Fibroblast of villous mesenchyme (primary cell): ENCODE results near the gene DNAH2. TPM values are rescaled to one million over a fixed set of nuclear protein-coding genes. Genes with fewer than 3 reads are reported as not detected.

Experiments used
- DNase-seq: peaks from one replicate; pipeline ENCODE4 v3.0.0-alpha.2; 2010; ENCODE audit warnings: low read depth
- H3K4me3 ChIP-seq: 2 replicates; pipeline ENCODE4 v1.5.1; 2011; ENCODE audit warnings: low read depth, mild to moderate bottlenecking, low read length
- total RNA-seq: library from RNA; depleted of rRNA; stranded (reverse); fragments of >200 nt; gene quantifications from 2 replicates; pipeline ENCODE4 v1.2.3, GENCODE V29; 2012
- TF ChIP-seq, protein P1 (sequence below): IDR thresholded peaks from 2 replicates; pipeline ENCODE4 v1.5.1; 2012; ENCODE audit warnings: low read depth, mild to moderate bottlenecking, low read length; ENCODE audit not compliant: insufficient read depth

The DNAH2 gene
- total RNA-seq, 1 donor, result 0.43 TPM

DNA sequence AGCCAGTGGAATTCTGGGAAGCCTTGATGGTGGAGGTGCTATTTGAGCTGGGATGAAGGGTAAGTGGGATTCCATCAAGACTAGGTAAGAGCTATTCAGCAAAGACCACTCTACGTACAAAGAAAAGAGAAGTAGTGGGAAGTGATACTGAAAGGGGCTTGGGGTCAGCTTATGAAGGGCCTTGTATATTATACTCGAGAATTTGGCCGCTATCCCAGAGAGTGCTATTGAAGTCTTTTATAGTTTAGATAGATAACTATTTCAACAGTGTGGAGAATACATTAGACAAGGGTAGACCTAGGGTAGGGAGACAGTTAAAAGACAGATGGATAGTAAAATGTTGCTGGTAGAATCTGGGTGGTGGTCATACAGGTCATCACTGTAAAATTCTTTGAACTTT lies 10.3 kb downstream of the DNAH2 start:
- DNase-seq, result no peak
- TF ChIP-seq, protein P1, sequence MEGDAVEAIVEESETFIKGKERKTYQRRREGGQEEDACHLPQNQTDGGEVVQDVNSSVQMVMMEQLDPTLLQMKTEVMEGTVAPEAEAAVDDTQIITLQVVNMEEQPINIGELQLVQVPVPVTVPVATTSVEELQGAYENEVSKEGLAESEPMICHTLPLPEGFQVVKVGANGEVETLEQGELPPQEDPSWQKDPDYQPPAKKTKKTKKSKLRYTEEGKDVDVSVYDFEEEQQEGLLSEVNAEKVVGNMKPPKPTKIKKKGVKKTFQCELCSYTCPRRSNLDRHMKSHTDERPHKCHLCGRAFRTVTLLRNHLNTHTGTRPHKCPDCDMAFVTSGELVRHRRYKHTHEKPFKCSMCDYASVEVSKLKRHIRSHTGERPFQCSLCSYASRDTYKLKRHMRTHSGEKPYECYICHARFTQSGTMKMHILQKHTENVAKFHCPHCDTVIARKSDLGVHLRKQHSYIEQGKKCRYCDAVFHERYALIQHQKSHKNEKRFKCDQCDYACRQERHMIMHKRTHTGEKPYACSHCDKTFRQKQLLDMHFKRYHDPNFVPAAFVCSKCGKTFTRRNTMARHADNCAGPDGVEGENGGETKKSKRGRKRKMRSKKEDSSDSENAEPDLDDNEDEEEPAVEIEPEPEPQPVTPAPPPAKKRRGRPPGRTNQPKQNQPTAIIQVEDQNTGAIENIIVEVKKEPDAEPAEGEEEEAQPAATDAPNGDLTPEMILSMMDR, result no peak
- H3K4me3 ChIP-seq, result no peak overlapping the region

DNA sequence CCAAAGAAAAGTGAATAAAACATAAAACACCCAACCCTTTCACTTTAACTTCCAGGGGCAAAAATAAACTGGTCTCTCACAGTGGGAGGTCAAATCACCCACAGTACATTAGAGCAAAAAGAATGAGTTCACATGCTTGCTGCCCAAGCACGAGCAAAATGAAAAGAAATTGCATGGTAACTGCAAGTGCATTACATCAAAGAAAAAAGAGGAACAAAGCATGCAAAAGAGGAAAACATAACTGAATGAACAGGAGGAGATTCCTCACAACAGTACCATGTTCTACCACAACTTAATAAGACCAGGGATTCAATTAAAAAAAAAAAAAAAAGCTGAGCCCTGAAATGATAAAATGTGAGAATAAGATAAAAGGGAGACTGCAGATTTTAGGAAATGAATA lies 12.3 kb downstream of the DNAH2 start:
- no peak overlapping the region for H3K4me3 ChIP-seq
- no peak for DNase-seq
- TF ChIP-seq, protein P1, result no peak

DNA sequence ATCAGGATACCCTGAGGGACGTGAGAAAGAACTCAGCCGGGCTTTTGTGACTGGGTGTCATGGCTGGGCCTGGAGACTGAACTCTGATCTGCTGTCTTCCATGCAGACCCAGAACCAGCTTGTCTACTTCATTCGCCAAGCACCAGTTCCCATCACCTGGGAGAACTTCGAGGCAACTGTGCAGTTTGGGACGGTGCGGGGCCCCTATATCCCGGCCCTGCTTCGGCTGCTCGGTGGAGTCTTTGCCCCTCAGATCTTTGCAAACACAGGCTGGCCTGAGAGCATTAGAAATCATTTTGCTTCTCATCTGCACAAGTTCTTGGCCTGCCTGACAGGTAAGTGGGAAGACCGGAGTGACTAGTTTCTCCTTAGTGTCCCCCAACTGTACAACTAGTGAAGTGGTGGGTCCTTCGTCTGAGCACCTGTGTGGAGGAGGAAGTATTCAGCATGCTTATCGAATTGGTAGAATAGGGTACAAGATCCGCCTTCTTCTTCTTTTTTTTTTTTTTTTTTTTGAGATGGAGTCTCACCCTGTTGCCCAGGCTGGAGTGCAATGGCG lies 15.5 kb downstream of the DNAH2 start:
- H3K4me3 ChIP-seq, result no peak overlapping the region
- TF ChIP-seq, protein P1, result no peak
- no peak for DNase-seq

DNA sequence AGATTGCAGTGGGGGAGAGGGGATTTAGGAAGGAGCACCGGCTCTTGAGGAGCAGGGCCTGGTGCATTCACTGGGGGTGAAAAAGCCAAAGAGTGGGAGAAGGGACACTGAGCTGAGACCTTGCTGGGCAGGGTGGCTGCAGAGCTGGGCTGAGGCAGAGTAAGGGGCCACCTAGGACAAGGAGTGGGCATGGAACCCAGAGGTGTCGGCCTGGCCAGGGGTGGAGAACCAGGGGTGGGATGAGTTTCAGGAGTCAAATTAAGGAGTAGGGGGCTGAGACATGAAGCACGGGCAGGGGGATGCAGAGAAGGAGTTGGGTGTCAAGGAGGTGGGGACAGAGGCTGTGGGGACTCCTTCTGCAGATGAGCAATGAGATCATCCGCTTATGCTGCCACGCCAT lies 20.1 kb downstream of the DNAH2 start:
- H3K4me3 ChIP-seq, result no peak overlapping the region
- DNase-seq, result no peak
- TF ChIP-seq, protein P1, result no peak

DNA sequence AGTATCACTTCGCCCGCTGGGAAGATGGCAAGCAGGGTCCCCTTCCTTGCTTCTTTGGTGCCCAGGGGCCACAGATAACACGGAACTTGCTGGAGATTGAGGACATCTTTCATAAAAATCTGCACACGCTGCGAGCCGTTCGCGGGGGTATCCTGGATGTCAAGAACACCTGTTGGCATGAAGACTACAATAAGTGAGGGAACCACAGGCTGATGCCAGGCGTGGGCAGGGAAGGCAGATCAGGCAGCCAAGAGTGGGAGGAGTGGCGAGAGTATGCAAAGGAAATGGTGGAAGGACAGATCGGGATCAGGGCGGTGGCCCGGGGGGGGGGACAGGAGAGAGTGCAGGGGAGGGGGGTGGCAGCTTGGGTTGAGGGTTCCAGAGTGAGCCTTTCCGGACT lies 22.2 kb downstream of the DNAH2 start:
- DNase-seq, result no peak
- no peak overlapping the region for H3K4me3 ChIP-seq
- TF ChIP-seq, protein P1, result no peak

DNA sequence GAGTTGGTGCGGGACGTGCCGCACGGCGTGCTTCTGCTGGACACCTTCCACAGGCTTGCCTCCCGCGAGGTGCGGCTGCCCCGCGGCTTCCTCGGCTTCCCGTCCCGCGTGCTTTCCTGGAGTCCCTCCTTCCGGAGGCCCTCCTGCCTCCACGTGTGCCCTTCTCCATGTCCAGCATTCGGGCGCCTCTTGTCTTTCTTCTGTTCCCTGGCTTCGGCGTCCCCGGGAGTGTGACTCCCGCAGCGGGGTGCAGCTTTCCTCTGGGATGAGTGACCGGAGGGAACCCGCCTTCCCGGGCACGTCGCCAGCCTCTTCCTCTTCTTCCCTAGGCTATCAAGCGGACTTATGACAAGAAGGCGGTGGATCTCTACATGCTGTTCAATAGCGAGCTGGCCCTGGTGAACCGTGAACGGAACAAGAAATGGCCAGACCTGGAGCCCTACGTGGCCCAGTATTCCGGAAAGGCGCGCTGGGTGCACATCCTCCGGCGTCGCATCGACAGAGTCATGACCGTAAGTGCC lies 23.0 kb downstream of the DNAH2 start:
- no peak overlapping the region for H3K4me3 ChIP-seq
- TF ChIP-seq, protein P1, result no peak
- no peak for DNase-seq

DNA sequence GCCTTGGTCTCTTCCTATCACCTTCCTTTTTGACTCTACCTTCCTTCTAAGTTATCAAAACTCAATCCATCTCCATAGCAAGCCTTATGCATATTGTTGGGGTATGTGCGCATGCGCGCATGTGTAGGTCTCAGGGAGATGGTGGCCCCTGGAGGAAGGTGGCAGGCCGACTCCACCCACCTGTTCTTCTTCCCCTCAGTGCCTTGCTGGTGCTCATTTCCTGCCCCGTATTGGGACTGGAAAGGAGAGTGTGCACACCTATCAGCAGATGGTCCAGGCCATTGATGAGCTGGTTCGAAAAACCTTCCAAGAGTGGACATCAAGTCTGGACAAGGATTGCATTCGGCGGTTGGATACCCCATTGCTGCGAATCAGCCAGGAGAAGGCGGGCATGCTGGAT lies 25.2 kb downstream of the DNAH2 start:
- H3K4me3 ChIP-seq, result no peak overlapping the region
- DNase-seq, result no peak
- TF ChIP-seq, protein P1, result no peak
